Transverse colon (tissue), 4 donors: ENCODE results near the gene TF. TPM values are rescaled to one million over a fixed set of nuclear protein-coding genes. Genes with fewer than 3 reads are reported as not detected.

ENCODE experiments used
- DNase-seq: peaks from one replicate; pipeline ENCODE4 v3.0.0-alpha.2; 2019
- H3K27ac ChIP-seq, 4 donors: fragments of 200-600 bp; sonication (generic); 2 replicates each; pipeline ENCODE4 v1.5.1; 2016 to 2018; ENCODE audit warnings: inconsistent platforms in 4 of 4
- H3K27me3 ChIP-seq: fragments of 200-600 bp; sonication (generic); 2 replicates; pipeline ENCODE4 v1.5.1; 2017; ENCODE audit warnings: inconsistent platforms
- H3K36me3 ChIP-seq, 4 donors: fragments of 200-600 bp; sonication (generic); 2 replicates each; pipeline ENCODE4 v1.5.1; 2017 to 2019; ENCODE audit warnings: inconsistent platforms in 4 of 4
- H3K4me1 ChIP-seq, 4 donors: fragments of 200-600 bp; sonication (generic); 2 replicates each; pipeline ENCODE4 v1.5.1; 2017 to 2020; ENCODE audit warnings: inconsistent platforms in 4 of 4
- H3K4me3 ChIP-seq, 4 donors: fragments of 200-600 bp; sonication (generic); 1 replicate in 1 of 4; 2 replicates in 3 of 4; pipeline versions ENCODE4 v1.5.1 to v1.6.1; 2017 to 2019; ENCODE audit warnings: inconsistent platforms in 4 of 4
- H3K9me3 ChIP-seq, 2 donors: fragments of 200-600 bp; sonication (generic); 2 replicates each; pipeline ENCODE4 v1.5.1; 2017 to 2019; ENCODE audit warnings: inconsistent platforms in 2 of 2
- CTCF ChIP-seq, 5 experiments: fragments of 200-600 bp in 3 of 5; fragments of 450-650 bp in 2 of 5; sonication (generic) in 3 of 5; IDR thresholded peaks; 1 replicate in 2 of 5; 2 replicates in 3 of 5; pipeline ENCODE4 v1.5.1; 2016 to 2017; ENCODE audit warnings: antibody characterized with exemption in 5 of 5, inconsistent platforms in 3 of 5, mild to moderate bottlenecking in 2 of 5, moderate library complexity in 1 of 5
- EP300 ChIP-seq: sonication (generic); formaldehyde crosslinking; IDR thresholded peaks from one replicate; pipeline ENCODE4 v1.6.1; 2017; ENCODE audit warnings: antibody characterized with exemption, low read depth
- POLR2A ChIP-seq: fragments of 450-650 bp; IDR thresholded peaks from one replicate; pipeline ENCODE4 v1.6.1; 2016; ENCODE audit warnings: antibody characterized with exemption, mild to moderate bottlenecking, moderate library complexity
- POLR2AphosphoS5 ChIP-seq, 3 donors: sonication (generic); formaldehyde crosslinking; IDR thresholded peaks; one replicate each; pipeline ENCODE4 v1.6.1; 2016; ENCODE audit warnings: antibody characterized with exemption in 3 of 3
- WGBS, 2 donors: methylation state at CpG; one replicate each; pipeline ENCODE4 v1.1.5; 2018; ENCODE audit warnings: low coverage in 1 of 2; 5-methylcytosine and 5-hydroxymethylcytosine counted together
- in situ Hi-C, 4 donors: fragments of 200-750 bp; cut with MboI; loops; one replicate each; pipeline versions ENCODE4 v1.15.0 to v1.15.1; 2017; ENCODE audit warnings: low sequenced_read_pairs in 3 of 4, low pct_ligation_motif_present in 1 of 4, low pct_unique_long_range_greater_than_20kb in 1 of 4
- intact Hi-C: fragments of 100-400 bp; cut with DNase I; formaldehyde crosslinking; loops from one replicate; pipeline ENCODE4 v1.15.1; 2023; ENCODE audit warnings: low total_unique reads
- total RNA-seq, 4 donors: library from RNA; depleted of rRNA; stranded (reverse); fragments of >200 nt; gene quantifications; one replicate each; pipeline ENCODE4 v1.1.0, GENCODE V29; 2016

Gene TF
- total RNA-seq, 4 donors from 2014 or later: 0.96 to 7.1 (median 1.1) TPM; not detected in 1

- H3K4me1 ChIP-seq: no peaks in the 10 kb centered on the region
- in situ Hi-C loops (no loop called here), intact Hi-C loops (no loop called here)
- DNase-seq: no peak
- no peak overlapping the region for H3K27ac ChIP-seq
- no peak for TF ChIP-seq POLR2AphosphoS5 (IDR thresholded peaks at IDR 0.05)
- no peak for TF ChIP-seq CTCF (IDR thresholded peaks at IDR 0.05)
- no peak for TF ChIP-seq POLR2A
- no peak for TF ChIP-seq EP300
- H3K36me3 ChIP-seq: no peaks in the 10 kb centered on the region
- no peak overlapping the region for H3K4me3 ChIP-seq
- WGBS, 2 donors: 72% methylated on average over 10 of the region's 10 CpGs; no CpG with 5 or more reads in 1 of the 2 donors
- no peaks in the 10 kb centered on the region for H3K9me3 ChIP-seq
- no peaks in the 10 kb centered on the region for H3K27me3 ChIP-seq
These were observed 9.0 kb downstream of the TF start for GRCh38 chr3:133754973-133755828.

GRCh38 chr3:133756716-133757694 lies 10.8 kb downstream of the TF start:
- in situ Hi-C loops: no loop called here
- DNase-seq: no peak
- Histone ChIP-seq H3K9me3 (no peaks in the 10 kb centered on the region), H3K27ac (no peak overlapping the region), H3K4me3 (no peak overlapping the region), H3K4me1 (no peaks in the 10 kb centered on the region), H3K36me3 (no peaks in the 10 kb centered on the region), H3K27me3 (no peaks in the 10 kb centered on the region)
- no peak for TF ChIP-seq EP300
- no peak for TF ChIP-seq POLR2AphosphoS5 (IDR thresholded peaks at IDR 0.05)
- no peak for TF ChIP-seq CTCF (IDR thresholded peaks at IDR 0.05)
- no peak for TF ChIP-seq POLR2A
- intact Hi-C loops: no loop called here
- 20 to 83% methylated on average over 2 to 20 of the region's 20 CpGs for WGBS, 2 donors

GRCh38 chr3:133757701-133758567 lies 11.7 kb downstream of the TF start:
- no peaks in the 10 kb centered on the region for H3K36me3 ChIP-seq
- intact Hi-C loops (no loop called here), in situ Hi-C loops (no loop called here)
- H3K4me1 ChIP-seq: no peaks in the 10 kb centered on the region
- no peaks in the 10 kb centered on the region for H3K27me3 ChIP-seq
- H3K27ac ChIP-seq: no peak overlapping the region
- DNase-seq: no peak
- TF ChIP-seq POLR2A (no peak), CTCF (IDR thresholded peaks at IDR 0.05) (no peak), POLR2AphosphoS5 (IDR thresholded peaks at IDR 0.05) (no peak), EP300 (no peak)
- H3K4me3 ChIP-seq: no peak overlapping the region
- no peaks in the 10 kb centered on the region for H3K9me3 ChIP-seq
- 76% methylated on average over 6 of the region's 6 CpGs; no CpG with 5 or more reads in 1 of the 2 donors for WGBS, 2 donors
